ENCODE results near the gene SFXN3.

Gene SFXN3

GRCh38 chr10:101031128-101031795, at the start of gene SFXN3, which contains the start of gene PDZD7:
TSS of gene SFXN3 (plus strand) at chr10:101031234. CDS start at chr10:101034695, 3,461 bp downstream.
TSS of gene PDZD7 (minus strand) at chr10:101031129. CDS start at chr10:101030219, 910 bp downstream.
- peak; percentile 95 for DNase-seq

GRCh38 chr10:100982916-100983830, 47.9 kb upstream of the SFXN3 start:
- no peak for DNase-seq

GRCh38 chr10:100983868-100984671, 47.0 kb upstream of the SFXN3 start:
- DNase-seq = no peak

GRCh38 chr10:100984672-100985177, 46.3 kb upstream of the SFXN3 start:
- no peak for DNase-seq

- DNase-seq = no peak
These were observed 45.7 kb upstream of the SFXN3 start for GRCh38 chr10:100985336-100985735.

GRCh38 chr10:100986623-100986951, 44.4 kb upstream of the SFXN3 start:
- no peak for DNase-seq

- peak; percentile 86 for DNase-seq
These were observed 43.9 kb upstream of the SFXN3 start, which contains the start of the genes MRPL43 and TWNK for GRCh38 chr10:100986952-100987684. TSS of gene MRPL43 (minus strand) at chr10:100987497. CDS start at chr10:100987443, 54 bp downstream. TSS of gene TWNK (plus strand) at chr10:100987543. CDS start at chr10:100988211, 668 bp downstream.

- DNase-seq = no peak
These were observed 43.4 kb upstream of the SFXN3 start for GRCh38 chr10:100987685-100988049.

- no peak for DNase-seq
These were observed 42.9 kb upstream of the SFXN3 start for GRCh38 chr10:100988166-100988565.

- DNase-seq = no peak
These were observed 41.9 kb upstream of the SFXN3 start for GRCh38 chr10:100989088-100989487.

- no peak for DNase-seq
These were observed 36.9 kb upstream of the SFXN3 start for GRCh38 chr10:100993986-100994708.

GRCh38 chr10:100995181-100995580, 35.9 kb upstream of the SFXN3 start:
- no peak for DNase-seq

GRCh38 chr10:100996678-100997359, 34.2 kb upstream of the SFXN3 start:
- DNase-seq = peak; percentile 32

- DNase-seq = peak; percentile 65
These were observed 33.5 kb upstream of the SFXN3 start for GRCh38 chr10:100997360-100998182.

- peak; percentile 37 for DNase-seq
These were observed 32.6 kb upstream of the SFXN3 start for GRCh38 chr10:100998183-100998990.

GRCh38 chr10:100998991-100999741, 31.9 kb upstream of the SFXN3 start:
- peak; percentile 66 for DNase-seq

- DNase-seq = no peak
These were observed 31.3 kb upstream of the SFXN3 start, which contains the start of gene LZTS2 for GRCh38 chr10:100999742-101000126. TSS of gene LZTS2 (plus strand) at chr10:100999808. CDS start at chr10:101002539, 2,731 bp downstream.

Data from stimulated activated naive CD4-positive, alpha-beta T cell treated with Interleukin-2 at 50 U/mL for 16 hours (primary cell).